HG03457 (cell line): ENCODE data around the gene RFTN2.
"Not testable (repeated sequence)": the region's sequence is repeated elsewhere in the genome, so short reads cannot be mapped to it uniquely, and the experiment has no call there.

Source experiments
- ATAC-seq: cut with Tn5 transposase; IDR thresholded peaks from one replicate; pipeline ENCODE4 v1.9.1; 2021; ENCODE audit warnings: moderate number of reproducible peaks; ENCODE audit not compliant: unreplicated experiment

Gene RFTN2

DNA sequence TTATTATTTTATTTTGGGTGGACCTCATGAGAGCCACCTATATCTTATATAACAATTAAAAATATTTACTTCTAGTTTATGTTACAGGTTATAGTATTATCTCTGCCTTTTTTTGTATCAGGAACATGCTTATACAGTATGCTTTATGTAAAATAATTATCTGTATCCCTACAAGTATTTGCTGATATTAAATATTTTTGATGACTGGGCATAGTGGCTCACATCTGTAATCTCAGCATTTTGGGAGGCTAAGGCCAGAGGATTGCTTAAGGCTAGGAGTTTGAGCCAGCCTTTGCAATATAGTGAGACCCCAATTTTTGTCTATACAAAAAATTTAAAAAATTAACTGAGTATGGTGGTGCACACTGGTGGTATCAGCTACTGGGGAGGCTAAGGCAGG lies 119.9 kb downstream of the RFTN2 start:
- no peak for ATAC-seq

DNA sequence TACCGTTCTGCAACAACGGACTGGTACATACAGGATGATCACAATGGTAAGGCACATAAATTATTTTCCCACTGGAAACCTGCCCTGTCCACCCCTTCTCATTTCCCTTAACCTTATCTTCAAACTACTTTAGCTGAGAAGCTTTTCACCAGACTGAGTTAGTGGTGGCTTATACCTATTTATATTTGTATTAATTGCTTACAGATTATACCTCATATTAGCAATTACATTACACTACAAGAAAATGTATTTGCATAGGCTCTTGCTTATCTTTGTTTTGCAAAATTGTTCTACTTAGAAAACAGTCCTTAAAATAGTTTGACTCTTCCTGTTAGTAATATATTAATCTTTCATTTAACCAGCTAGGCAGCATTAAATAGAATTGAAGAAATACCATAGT lies 124.1 kb downstream of the RFTN2 start:
- not testable (repeated sequence) for ATAC-seq

DNA sequence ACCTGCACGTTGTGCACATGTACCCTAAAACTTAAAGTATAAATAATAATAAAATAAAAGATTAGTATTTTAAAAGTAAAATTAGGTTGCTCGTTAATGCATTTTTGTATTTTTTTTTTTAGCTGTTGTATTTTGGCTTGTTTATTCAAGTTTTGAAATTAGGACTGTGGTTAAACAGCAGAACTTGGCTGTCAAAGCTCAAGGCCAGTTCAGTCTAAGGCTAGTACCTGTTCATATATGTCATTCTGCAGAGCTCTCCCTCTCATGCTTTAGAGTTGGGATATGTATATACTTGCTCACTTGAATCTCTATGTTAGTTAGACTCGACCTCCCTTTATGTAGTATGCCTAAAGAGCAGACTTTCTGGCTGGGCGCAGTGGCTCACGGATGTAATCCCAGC lies 126.8 kb downstream of the RFTN2 start:
- ATAC-seq: no peak

DNA sequence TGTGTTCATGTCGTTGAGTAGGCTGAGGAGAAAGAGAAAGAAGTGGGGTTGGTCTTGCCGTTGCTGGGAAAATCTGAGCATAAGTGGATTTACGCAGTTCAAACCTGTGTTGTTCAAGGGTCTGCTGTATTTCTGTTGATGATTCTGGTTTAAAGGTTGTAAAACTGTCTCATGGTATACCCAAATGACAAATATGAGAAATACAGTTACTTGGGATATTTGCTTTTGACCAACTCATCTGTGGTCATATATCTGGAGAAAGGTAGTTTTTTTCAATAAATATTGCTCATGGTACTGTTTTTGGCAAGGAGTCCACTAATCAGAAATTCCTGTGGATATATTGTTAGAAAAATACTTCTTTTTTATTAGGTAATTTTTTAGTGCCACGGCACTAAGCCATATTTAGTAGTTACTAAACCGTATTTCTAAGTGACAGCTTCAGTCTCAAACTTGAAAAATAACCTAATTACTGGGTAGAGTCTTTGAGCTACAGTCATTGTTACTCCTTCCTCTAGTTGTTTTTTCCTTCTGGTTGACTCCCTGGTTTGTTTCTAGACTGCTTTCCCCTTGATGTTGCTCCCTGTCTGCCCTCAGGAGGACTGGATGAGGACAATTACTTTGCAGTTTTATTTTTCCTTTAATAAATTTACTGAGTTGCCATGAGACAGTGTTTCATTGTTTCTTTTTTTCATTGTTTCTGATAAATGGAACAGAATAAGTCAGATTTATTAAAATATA lies 128.1 kb downstream of the RFTN2 start:
- no peak for ATAC-seq

DNA sequence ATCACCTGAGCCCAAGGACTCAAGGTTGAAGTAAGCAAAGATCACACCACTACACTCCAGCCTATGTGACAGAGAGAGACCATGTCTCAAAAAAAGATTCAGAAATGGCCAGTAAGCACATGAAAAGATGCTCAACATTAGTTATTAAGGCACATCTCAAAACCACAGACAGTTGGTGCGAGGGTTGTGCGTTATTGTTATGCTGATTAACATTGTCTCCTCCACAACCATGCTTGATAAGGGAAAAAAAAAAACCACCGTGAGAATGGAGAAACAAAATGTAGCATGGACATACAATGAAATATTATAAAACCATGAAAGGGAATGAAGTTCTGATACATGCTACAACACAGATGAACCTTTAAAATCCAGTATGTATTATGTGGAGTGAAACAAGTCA lies 132.2 kb downstream of the RFTN2 start:
- no peak for ATAC-seq

DNA sequence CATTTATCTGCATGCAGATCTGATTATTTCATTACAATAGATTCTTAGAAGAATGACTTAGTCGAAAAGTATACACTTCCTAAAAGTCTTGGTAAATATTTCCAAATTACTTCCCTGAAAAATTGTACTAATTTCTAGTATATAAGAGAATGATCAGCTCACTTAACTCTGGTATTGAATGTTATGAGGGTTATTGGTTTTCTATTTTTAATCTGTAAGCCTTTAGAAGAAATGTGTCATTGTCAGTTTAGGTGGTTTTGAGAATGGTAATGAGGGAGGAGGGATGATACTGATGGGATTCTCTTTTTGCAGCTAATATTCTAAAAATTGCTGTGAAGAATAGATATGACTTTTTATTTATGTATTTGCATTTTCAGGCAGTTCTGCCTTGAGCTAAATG lies 135.7 kb downstream of the RFTN2 start:
- ATAC-seq: no peak

DNA sequence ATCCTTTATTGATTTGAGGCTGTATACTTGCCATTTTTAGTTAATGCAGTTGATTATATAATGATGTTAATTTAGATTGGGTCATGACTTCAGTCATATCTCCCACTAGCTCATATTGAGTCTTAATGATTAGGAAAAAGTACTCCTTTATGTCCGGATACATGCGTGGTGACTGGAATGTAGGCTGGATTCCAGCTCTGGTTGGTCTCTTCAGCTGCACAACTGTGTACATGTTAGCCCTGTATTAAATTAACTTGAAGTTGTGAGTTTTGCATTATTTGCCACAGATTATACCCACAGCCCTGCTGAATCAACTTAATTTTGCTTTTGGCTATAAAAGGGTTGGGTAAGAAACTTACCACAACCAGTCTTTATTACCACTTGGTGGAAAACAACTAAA lies 137.0 kb downstream of the RFTN2 start:
- ATAC-seq: no peak
